GM18507 (cell line): Measurements from ENCODE around the gene BMP6.
"Not testable (repeated sequence)": the region's sequence is repeated elsewhere in the genome, so short reads cannot be mapped to it uniquely, and the experiment has no call there.

ENCODE experiments used
- DNase-seq: peaks from one replicate; pipeline ENCODE4 v3.0.0; 2011; ENCODE audit warnings: low read depth; ENCODE audit not compliant: insufficient read length; ENCODE audit errors: extremely low spot score
- FAIRE-seq: peaks from 2 replicates; lab custom pipeline; 2011; peaks lifted over from hg19 to GRCh38; lab: Jason Lieb, UNC

BMP6 gene

GRCh38 chr6:7895125-7895423 lies 169.2 kb downstream of the BMP6 start:
- no peak for FAIRE-seq
- DNase-seq: no peak

- no peak for FAIRE-seq
- no peak for DNase-seq
Observed at GRCh38 chr6:7896465-7896987, 170.6 kb downstream of the BMP6 start.

GRCh38 chr6:7897461-7898192 lies 171.7 kb downstream of the BMP6 start:
- FAIRE-seq (peak; percentile 56), DNase-seq (no peak)

- FAIRE-seq, DNase-seq: not testable (repeated sequence)
Observed at GRCh38 chr6:7898193-7898586, 172.3 kb downstream of the BMP6 start.

GRCh38 chr6:7899101-7899888 lies 173.4 kb downstream of the BMP6 start:
- no peak for FAIRE-seq
- DNase-seq: no peak

GRCh38 chr6:7899889-7900213 lies 174.0 kb downstream of the BMP6 start:
- DNase-seq (no peak), FAIRE-seq (no peak)

- no peak for FAIRE-seq
Observed at GRCh38 chr6:7900621-7901020, 174.7 kb downstream of the BMP6 start.

GRCh38 chr6:7901056-7901455 lies 175.2 kb downstream of the BMP6 start:
- FAIRE-seq (no peak), DNase-seq (no peak)

More at GRCh38 chr6:7900621-7901020, 174.7 kb downstream of the BMP6 start:
- no peak for DNase-seq

GRCh38 chr6:7901780-7902179 lies 175.9 kb downstream of the BMP6 start:
- DNase-seq (no peak), FAIRE-seq (no peak)

GRCh38 chr6:7902221-7902620 lies 176.3 kb downstream of the BMP6 start:
- no peak for FAIRE-seq

GRCh38 chr6:7902867-7903266 lies 177.0 kb downstream of the BMP6 start:
- FAIRE-seq: no peak

More at GRCh38 chr6:7902221-7902620, 176.3 kb downstream of the BMP6 start:
- DNase-seq: no peak

GRCh38 chr6:7903673-7904072 lies 177.8 kb downstream of the BMP6 start:
- DNase-seq: no peak
- no peak for FAIRE-seq

More at GRCh38 chr6:7902867-7903266, 177.0 kb downstream of the BMP6 start:
- no peak for DNase-seq

- no peak for DNase-seq
- FAIRE-seq: no peak
Observed at GRCh38 chr6:7904654-7905319, 178.9 kb downstream of the BMP6 start.

- no peak for FAIRE-seq
Observed at GRCh38 chr6:7905416-7905815, 179.5 kb downstream of the BMP6 start.

GRCh38 chr6:7906741-7907140 lies 180.8 kb downstream of the BMP6 start:
- no peak for DNase-seq
- FAIRE-seq: no peak

More at GRCh38 chr6:7905416-7905815, 179.5 kb downstream of the BMP6 start:
- no peak for DNase-seq

GRCh38 chr6:7907159-7907558 lies 181.3 kb downstream of the BMP6 start:
- FAIRE-seq: no peak
- DNase-seq: no peak

- no peak for DNase-seq
- no peak for FAIRE-seq
Observed at GRCh38 chr6:7909323-7910276, 183.7 kb downstream of the BMP6 start.

- FAIRE-seq (no peak), DNase-seq (no peak)
Observed at GRCh38 chr6:7910298-7910653, 184.4 kb downstream of the BMP6 start.

GRCh38 chr6:7910654-7911344 lies 184.9 kb downstream of the BMP6 start, which contains the start of gene TXNDC5:
Gene TXNDC5, minus strand, starts transcription at chr6:7910788. Its CDS starts 12 bp downstream, at chr6:7910776.
- FAIRE-seq (no peak), DNase-seq (peak; percentile 64)
